BJ (cell line): ENCODE results near the gene HTRA2. TPM values are rescaled to one million over a fixed set of nuclear protein-coding genes. Genes with fewer than 3 reads are reported as not detected.

Source experiments
- CTCF ChIA-PET: fragments of 350-600 bp; formaldehyde crosslinking; extraction: SDS; loops from one replicate; lab custom pipeline; 2021; ENCODE audit warnings: antibody characterized with exemption, inconsistent platforms; lab: Yijun Ruan, JAX
- POLR2A ChIA-PET: fragments of 300-600 bp; sonication (Branson Sonifier 250); formaldehyde crosslinking; extraction: SDS; loops from one replicate; lab custom pipeline; 2021; ENCODE audit warnings: antibody characterized with exemption; lab: Charles Lee
- DNase-seq: peaks from one replicate; pipeline ENCODE4 v3.0.0-alpha.2; 2011; ENCODE audit warnings: low read depth
- H3K27me3 ChIP-seq: 2 replicates; pipeline ENCODE4 v1.6.0; 2011; ENCODE audit warnings: low read length; ENCODE audit not compliant: control insufficient read depth, insufficient read depth
- H3K36me3 ChIP-seq: 2 replicates; pipeline ENCODE4 v1.5.1; 2011; ENCODE audit warnings: low read length; ENCODE audit not compliant: control insufficient read depth, insufficient read depth
- H3K4me3 ChIP-seq: 2 replicates; pipeline ENCODE4 v1.5.1; 2011; ENCODE audit warnings: low read depth, mild to moderate bottlenecking, control low read depth, low read length
- CTCF ChIP-seq: IDR thresholded peaks from 2 replicates; pipeline ENCODE4 v1.5.1; 2011; ENCODE audit warnings: low read depth, mild to moderate bottlenecking, control low read depth, inconsistent platforms, low read length, moderate library complexity; ENCODE audit not compliant: insufficient read depth
- polyA plus RNA-seq: library from polyadenylated mRNA; depleted of rRNA; stranded (reverse); fragments of >200 nt; gene quantifications from 2 replicates; pipeline ENCODE4 v1.2.3, GENCODE V29; 2011

The HTRA2 gene
- polyA plus RNA-seq, 1 experiment, result 36.1 TPM

DNA sequence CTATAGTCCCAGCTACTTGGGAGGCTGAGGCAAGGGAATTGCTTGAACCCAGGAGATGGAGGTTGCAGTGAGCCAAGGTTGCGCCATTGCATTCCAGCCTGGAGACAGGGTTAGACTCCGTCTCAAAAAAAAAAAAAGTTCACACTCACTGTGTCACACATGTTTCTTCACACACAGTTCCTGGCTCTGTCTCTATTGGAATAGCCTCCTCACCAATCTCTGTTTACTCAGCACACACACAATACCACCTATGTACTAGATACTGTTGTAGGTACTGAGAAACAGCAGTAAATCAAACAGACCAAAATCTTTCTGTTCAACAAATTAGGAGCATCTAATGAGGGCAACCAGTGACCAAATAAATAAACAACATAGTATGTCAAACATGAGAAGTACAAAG is 43.6 kb upstream of the HTRA2 start:
- TF ChIP-seq CTCF, result no peak
- ChIA-PET POLR2A (no interaction called here), CTCF (interaction anchor here (8.1 kb wide), 1 partner anchor 101 kb away, joined by 149 read pairs; no protein-coding TSS in a partner anchor)

GRCh38 chr2:74488643-74489481 is 40.9 kb upstream of the HTRA2 start:
- CTCF ChIA-PET, result interaction anchor here (0.7 to 1.0 kb wide), 3 partner anchors 12 to 88 kb away, joined by 3 to 4 read pairs (median 4); no protein-coding TSS in a partner anchor
- no peak for DNase-seq

More for the DNA sequence above, 43.6 kb upstream of the HTRA2 start:
- Histone ChIP-seq H3K4me3 (no peak overlapping the region), H3K36me3 (peaks cover 11% of the 10 kb centered on the region), H3K27me3 (no peaks in the 10 kb centered on the region)
- DNase-seq, result no peak

GRCh38 chr2:74489906-74490305 is 39.8 kb upstream of the HTRA2 start:
- no peaks in the 10 kb centered on the region for H3K27me3 ChIP-seq
- POLR2A ChIA-PET, result no interaction called here
- no peak for DNase-seq
- H3K4me3 ChIP-seq, result no peak overlapping the region
- CTCF ChIA-PET, result no interaction called here
- H3K36me3 ChIP-seq, result peaks cover 29% of the 10 kb centered on the region
- no peak for TF ChIP-seq CTCF

More at GRCh38 chr2:74488643-74489481, 40.9 kb upstream of the HTRA2 start:
- Histone ChIP-seq H3K36me3 (peaks cover 29% of the 10 kb centered on the region), H3K27me3 (no peaks in the 10 kb centered on the region), H3K4me3 (no peak overlapping the region)
- TF ChIP-seq CTCF, result no peak
- POLR2A ChIA-PET, result no interaction called here

DNA sequence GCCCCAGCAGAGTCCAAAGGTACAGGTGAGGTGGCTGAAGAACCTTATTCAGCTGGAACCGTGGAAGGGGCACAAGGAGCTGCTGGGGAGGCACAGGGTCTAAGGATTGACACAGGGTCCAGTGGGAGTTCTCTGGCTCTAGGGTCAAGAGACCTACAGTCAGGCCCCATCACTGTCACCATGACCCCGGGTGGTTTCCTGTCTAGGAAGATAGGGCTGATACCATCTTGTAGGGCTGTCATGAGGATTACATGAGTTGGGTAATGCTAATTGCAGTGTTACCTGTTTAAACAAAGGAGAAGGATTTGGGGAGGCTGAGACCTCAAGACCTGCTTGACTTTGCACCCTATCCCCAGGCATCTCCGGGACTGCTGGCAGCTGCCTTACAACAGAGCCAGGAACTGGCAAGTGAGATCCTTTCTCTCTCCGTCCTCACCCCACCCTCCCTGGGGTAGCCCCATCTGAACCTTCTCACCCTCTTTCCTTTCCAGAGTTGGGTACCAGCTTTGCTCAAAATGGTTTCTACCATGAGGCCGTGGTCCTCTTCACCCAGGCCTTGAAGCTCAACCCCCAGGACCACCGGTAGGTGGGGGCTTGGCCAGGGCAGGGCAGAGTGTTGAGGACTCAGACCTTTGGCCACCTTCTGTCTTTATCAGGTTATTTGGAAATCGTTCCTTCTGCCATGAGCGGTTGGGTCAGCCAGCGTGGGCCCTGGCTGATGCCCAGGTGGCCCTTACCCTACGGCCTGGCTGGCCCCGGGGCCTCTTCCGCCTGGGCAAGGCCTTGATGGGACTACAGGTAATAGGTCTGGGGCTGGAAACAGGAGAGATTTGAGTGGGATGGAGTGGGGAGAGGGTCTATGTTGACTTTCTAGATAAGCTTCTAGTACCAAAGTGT is 37.8 kb upstream of the HTRA2 start:
- no peak overlapping the region for H3K4me3 ChIP-seq
- no peaks in the 10 kb centered on the region for H3K27me3 ChIP-seq
- peaks cover 27% of the 10 kb centered on the region for H3K36me3 ChIP-seq
- ChIA-PET POLR2A (no interaction called here), CTCF (interaction anchor here (1.3 to 1.9 kb wide), 2 partner anchors 9 to 37 kb away, joined by 3 to 5 read pairs; partner anchors contain the start of genes AUP1, CCDC142 and TTC31)
- no peak for DNase-seq
- no peak for TF ChIP-seq CTCF
